Natural killer cell treated with Interleukin-12 subunit alpha and Interleukin-12 subunit beta and Interleukin-15 and Interleukin-18, amount 100 ng/mL, for 72 hours (primary cell): Measurements from ENCODE around the gene DNAJB12. TPM values are rescaled to one million over a fixed set of nuclear protein-coding genes. Genes with fewer than 3 reads are reported as not detected.
"Not testable (repeated sequence)": the region's sequence is repeated elsewhere in the genome, so short reads cannot be mapped to it uniquely, and the experiment has no call there.

Source experiments
- ATAC-seq, 2 donors: fragments of 150-1000 bp; cut with Tn5 transposase in 1 of 2; sonication (Bioruptor Pico), chemical (Tn5 transposase) in 1 of 2; 2 replicates each; pipeline ENCODE4 v1.10.0; 2021
- DNase-seq: peaks from one replicate; pipeline ENCODE4 v3.0.0; 2022; ENCODE audit warnings: low spot score
- H3K27ac Mint-ChIP-seq, 2 donors: 1 replicate in 1 of 2; 2 replicates in 1 of 2; pipeline ENCODE4 v1.8.0; 2022; ENCODE audit warnings: mixed read lengths in 2 of 2, mild to moderate bottlenecking in 1 of 2, moderate library complexity in 1 of 2
- H3K27me3 Mint-ChIP-seq, 2 donors: 1 replicate in 1 of 2; 2 replicates in 1 of 2; pipeline ENCODE4 v1.8.0; 2022; ENCODE audit warnings: mixed read lengths in 2 of 2
- H3K36me3 Mint-ChIP-seq: one replicate; pipeline ENCODE4 v1.8.0; 2022; ENCODE audit warnings: mixed read lengths
- H3K4me1 Mint-ChIP-seq, 2 donors: 1 replicate in 1 of 2; 2 replicates in 1 of 2; pipeline ENCODE4 v1.8.0; 2022; ENCODE audit warnings: low read depth in 2 of 2, mixed read lengths in 2 of 2, mild to moderate bottlenecking in 1 of 2
- H3K4me3 Mint-ChIP-seq: one replicate; pipeline ENCODE4 v1.8.0; 2022; ENCODE audit warnings: mixed read lengths
- H3K9me3 Mint-ChIP-seq: 2 replicates; pipeline ENCODE4 v1.8.0; 2022; ENCODE audit warnings: mixed read lengths
- total RNA-seq, 2 donors: library from RNA; stranded (reverse); gene quantifications; one replicate each; pipeline ENCODE4 v1.2.3, GENCODE V29; 2022

DNAJB12 gene
- total RNA-seq, 2 donors from 2014 or later: 39.5 to 39.7 TPM

GRCh38 chr10:72370201-72370722 is 15.5 kb upstream of the DNAJB12 start:
- DNase-seq: no peak
- H3K4me1 Mint-ChIP-seq: peaks cover 29 to 32% of the 10 kb centered on the region in 2 donors

GRCh38 chr10:72367301-72367960 is 12.7 kb upstream of the DNAJB12 start:
- no peak for DNase-seq
- H3K27ac Mint-ChIP-seq: peak overlapping the region in 1 of 2 donors; percentile 63
- peaks cover 0 to 2% of the 10 kb centered on the region in 2 donors for H3K27me3 Mint-ChIP-seq
- H3K9me3 Mint-ChIP-seq: no peaks in the 10 kb centered on the region
- peaks cover 8% of the 10 kb centered on the region for H3K36me3 Mint-ChIP-seq
- no peak overlapping the region for H3K4me3 Mint-ChIP-seq
- peaks cover 37 to 42% of the 10 kb centered on the region in 2 donors for H3K4me1 Mint-ChIP-seq
- no peak for ATAC-seq

More at GRCh38 chr10:72370201-72370722, 15.5 kb upstream of the DNAJB12 start:
- Mint-ChIP-seq H3K36me3 (peaks cover 8% of the 10 kb centered on the region), H3K27me3 (no peaks in the 10 kb centered on the region), H3K4me3 (peak overlapping the region; percentile 47), H3K27ac (peak overlapping the region; percentile 72 to 80), H3K9me3 (no peaks in the 10 kb centered on the region)
- peak; percentile 89 to 94 for ATAC-seq

DNA sequence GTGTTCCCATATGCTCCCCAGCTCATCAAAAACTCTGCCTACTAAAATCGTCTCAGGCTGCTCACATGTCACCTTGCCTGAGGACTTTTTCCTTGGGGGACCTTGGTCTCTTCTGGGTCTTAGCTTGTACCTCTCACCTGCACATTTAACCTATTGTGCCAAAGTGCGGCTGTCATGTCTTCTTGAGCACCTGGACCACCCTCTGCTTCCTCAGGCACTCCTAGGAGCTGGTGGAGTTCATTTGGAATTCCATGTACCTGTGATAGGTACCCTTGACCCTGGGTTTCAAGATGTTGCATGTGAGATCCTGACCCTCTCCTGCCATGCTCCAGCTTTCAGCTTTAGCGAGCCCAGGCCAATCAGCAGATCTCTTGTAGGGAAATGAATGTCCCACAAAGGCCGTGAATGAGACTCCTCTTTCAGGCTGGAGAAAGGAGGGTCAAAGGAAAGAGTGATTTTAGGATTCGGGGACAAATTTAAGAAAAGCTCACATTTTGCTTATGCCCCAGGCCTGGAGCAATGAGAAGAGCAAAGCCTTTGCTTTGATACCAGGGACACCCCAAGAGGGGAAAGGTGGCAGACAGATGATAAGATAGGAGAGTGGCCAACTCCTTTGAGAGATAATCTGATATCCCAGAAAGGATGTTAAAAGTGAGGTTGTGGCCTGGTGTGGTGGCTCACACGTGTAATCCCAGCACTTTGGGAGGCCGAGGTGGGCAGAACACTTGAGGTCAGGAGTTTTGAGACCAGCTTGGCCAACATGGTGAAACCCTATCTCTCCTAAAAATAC is 10.6 kb upstream of the DNAJB12 start:
- ATAC-seq (no peak), DNase-seq (no peak)
- Mint-ChIP-seq H3K9me3 (no peaks in the 10 kb centered on the region), H3K4me1 (peaks cover 34 to 38% of the 10 kb centered on the region in 2 donors), H3K36me3 (peaks cover 8% of the 10 kb centered on the region), H3K27me3 (peaks cover 0 to 2% of the 10 kb centered on the region in 2 donors), H3K4me3 (no peak overlapping the region), H3K27ac (peak overlapping the region in 1 of 2 donors; percentile 47)

- peak; percentile 92 to 95 for ATAC-seq
- Mint-ChIP-seq H3K9me3 (no peaks in the 10 kb centered on the region), H3K27ac (peak overlapping the region in 1 of 2 donors; percentile 47), H3K4me3 (no peak overlapping the region), H3K27me3 (peaks cover 0 to 2% of the 10 kb centered on the region in 2 donors), H3K36me3 (peaks cover 8% of the 10 kb centered on the region), H3K4me1 (peaks cover 28 to 31% of the 10 kb centered on the region in 2 donors)
- peak; percentile 81 for DNase-seq
These were observed 9.6 kb upstream of the DNAJB12 start for GRCh38 chr10:72364239-72364777.

GRCh38 chr10:72356987-72357386 is 2.3 kb upstream of the DNAJB12 start:
- DNase-seq: no peak

GRCh38 chr10:72356115-72356514 is 1.4 kb upstream of the DNAJB12 start:
- Mint-ChIP-seq H3K4me3 (no peak overlapping the region), H3K36me3 (peaks cover 11% of the 10 kb centered on the region), H3K4me1 (peaks cover 26 to 33% of the 10 kb centered on the region in 2 donors), H3K9me3 (peaks cover 3% of the 10 kb centered on the region), H3K27me3 (no peaks in the 10 kb centered on the region), H3K27ac (no peak overlapping the region)
- DNase-seq (no peak), ATAC-seq (no peak)

More at GRCh38 chr10:72356987-72357386, 2.3 kb upstream of the DNAJB12 start:
- H3K27me3 Mint-ChIP-seq: no peaks in the 10 kb centered on the region
- no peak overlapping the region for H3K27ac Mint-ChIP-seq
- H3K9me3 Mint-ChIP-seq: peaks cover 3% of the 10 kb centered on the region
- no peak overlapping the region for H3K4me3 Mint-ChIP-seq
- H3K4me1 Mint-ChIP-seq: peaks cover 17 to 25% of the 10 kb centered on the region in 2 donors
- peaks cover 8% of the 10 kb centered on the region for H3K36me3 Mint-ChIP-seq
- no peak for ATAC-seq

DNA sequence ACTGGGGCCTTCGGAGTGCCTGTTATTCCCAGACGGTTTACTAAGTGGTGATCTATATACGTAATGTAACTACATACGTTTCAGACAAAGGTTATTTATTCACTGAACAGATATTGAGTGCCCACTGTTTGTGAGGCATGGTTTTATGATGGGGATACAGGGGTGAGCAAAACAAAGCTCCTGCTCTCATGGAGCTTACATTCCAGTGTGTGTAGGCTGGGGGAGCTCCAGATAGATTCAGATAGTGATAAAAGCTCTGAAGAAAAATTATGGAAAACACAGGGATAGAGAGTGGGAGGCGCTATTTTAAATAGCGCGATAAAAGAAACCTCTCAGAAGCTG is 466 bp upstream of the DNAJB12 start:
- Mint-ChIP-seq H3K4me3 (peak overlapping the region; percentile 91), H3K4me1 (peaks cover 30 to 39% of the 10 kb centered on the region in 2 donors), H3K9me3 (peaks cover 3% of the 10 kb centered on the region), H3K27me3 (no peaks in the 10 kb centered on the region), H3K27ac (peak overlapping the region; percentile 88 to 95), H3K36me3 (peaks cover 11% of the 10 kb centered on the region)
- DNase-seq (no peak), ATAC-seq (no peak)

DNA sequence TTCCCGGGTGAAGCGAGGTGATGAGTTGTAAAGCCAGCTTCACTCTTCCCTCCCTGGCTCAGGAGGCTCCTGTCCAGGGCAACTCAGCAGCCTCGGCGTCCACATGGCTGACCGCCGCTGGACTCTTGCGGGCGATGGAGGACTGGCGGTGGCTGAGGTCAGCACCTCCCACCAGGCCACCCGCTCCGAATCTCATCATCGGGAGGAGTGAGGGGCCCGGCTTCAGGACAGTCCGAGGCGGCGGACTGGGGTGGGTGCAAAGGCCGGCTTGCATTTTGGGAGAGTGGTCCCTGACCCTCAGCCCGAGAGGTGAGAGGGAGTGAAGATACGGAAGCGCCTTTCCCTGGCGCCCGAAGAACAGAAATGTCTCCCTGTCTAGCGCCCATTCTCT is 759 bp downstream of the DNAJB12 start:
- DNase-seq (no peak), ATAC-seq (peak in 1 of 2 donors; percentile 10)
- H3K4me3 Mint-ChIP-seq: peak overlapping the region; percentile 91
- H3K9me3 Mint-ChIP-seq: peaks cover 3% of the 10 kb centered on the region
- H3K27ac Mint-ChIP-seq: peak overlapping the region; percentile 88 to 95
- H3K36me3 Mint-ChIP-seq: peaks cover 11% of the 10 kb centered on the region
- peaks cover 36 to 39% of the 10 kb centered on the region in 2 donors for H3K4me1 Mint-ChIP-seq
- no peaks in the 10 kb centered on the region for H3K27me3 Mint-ChIP-seq

- H3K36me3 Mint-ChIP-seq: peaks cover 11% of the 10 kb centered on the region
- H3K27ac Mint-ChIP-seq: peak overlapping the region; percentile 88 to 95
- DNase-seq: no peak
- peaks cover 38 to 39% of the 10 kb centered on the region in 2 donors for H3K4me1 Mint-ChIP-seq
- H3K27me3 Mint-ChIP-seq: no peaks in the 10 kb centered on the region
- ATAC-seq: no peak
- peaks cover 3% of the 10 kb centered on the region for H3K9me3 Mint-ChIP-seq
- H3K4me3 Mint-ChIP-seq: peak overlapping the region; percentile 91
These were observed 1.4 kb downstream of the DNAJB12 start for GRCh38 chr10:72353028-72353964.

DNA sequence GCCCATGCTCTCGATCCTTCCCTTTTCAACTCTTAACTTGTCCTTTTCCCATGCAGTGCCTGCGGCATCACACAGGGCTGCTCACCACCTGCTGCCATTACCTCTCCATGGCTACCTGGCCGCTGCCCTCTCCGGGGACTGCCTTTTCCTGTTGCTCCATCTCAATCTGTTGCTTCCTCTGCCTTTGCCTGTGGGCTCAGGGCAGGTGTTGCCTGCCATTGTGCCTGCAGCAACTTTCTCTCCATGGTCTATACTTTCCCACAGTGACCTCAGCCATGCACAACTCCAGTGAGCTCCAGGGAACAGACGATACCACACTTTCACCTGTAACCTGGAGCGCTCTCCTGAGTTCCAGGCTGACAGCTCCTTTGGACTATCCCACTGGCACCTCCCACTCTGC is 3.2 kb downstream of the DNAJB12 start:
- no peak overlapping the region for H3K4me3 Mint-ChIP-seq
- peaks cover 11% of the 10 kb centered on the region for H3K36me3 Mint-ChIP-seq
- ATAC-seq (no peak), DNase-seq (no peak)
- peak overlapping the region; percentile 3 to 26 for H3K27ac Mint-ChIP-seq
- peaks cover 3% of the 10 kb centered on the region for H3K9me3 Mint-ChIP-seq
- no peaks in the 10 kb centered on the region for H3K27me3 Mint-ChIP-seq
- H3K4me1 Mint-ChIP-seq: peaks cover 38 to 39% of the 10 kb centered on the region in 2 donors

DNA sequence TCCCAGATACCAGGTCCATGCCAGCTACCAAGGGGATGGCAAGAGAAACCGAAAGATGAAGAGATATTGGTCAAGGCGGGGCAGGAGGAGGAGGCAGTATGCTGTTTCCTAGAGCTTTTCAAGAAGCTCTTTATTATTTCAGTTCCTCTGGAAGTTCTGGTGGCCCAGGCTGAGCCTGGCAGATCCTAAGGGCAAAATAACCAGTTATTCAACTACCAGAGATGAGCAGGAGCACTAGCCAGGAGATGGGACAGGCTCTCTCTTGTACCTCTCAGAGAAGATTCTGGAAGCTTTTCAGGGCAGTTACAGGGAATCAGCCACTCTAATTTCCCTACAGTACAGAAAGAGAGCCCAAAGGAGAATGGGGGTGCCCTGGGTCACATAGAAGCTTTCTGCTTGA is 5.3 kb downstream of the DNAJB12 start:
- peak overlapping the region in 1 of 2 donors; percentile 61 for H3K27ac Mint-ChIP-seq
- no peak overlapping the region for H3K4me3 Mint-ChIP-seq
- H3K36me3 Mint-ChIP-seq: peaks cover 11% of the 10 kb centered on the region
- no peaks in the 10 kb centered on the region for H3K27me3 Mint-ChIP-seq
- no peak for DNase-seq
- no peak for ATAC-seq
- H3K4me1 Mint-ChIP-seq: peaks cover 30 to 35% of the 10 kb centered on the region in 2 donors
- H3K9me3 Mint-ChIP-seq: no peaks in the 10 kb centered on the region

- H3K4me1 Mint-ChIP-seq: peaks cover 26 to 39% of the 10 kb centered on the region in 2 donors
- peak overlapping the region in 1 of 2 donors; percentile 61 for H3K27ac Mint-ChIP-seq
- peaks cover 11% of the 10 kb centered on the region for H3K36me3 Mint-ChIP-seq
- ATAC-seq (peak in 1 of 2 donors; percentile 29), DNase-seq (no peak)
- no peaks in the 10 kb centered on the region for H3K9me3 Mint-ChIP-seq
- H3K4me3 Mint-ChIP-seq: no peak overlapping the region
- H3K27me3 Mint-ChIP-seq: no peaks in the 10 kb centered on the region
These were observed 6.4 kb downstream of the DNAJB12 start for GRCh38 chr10:72348282-72348681.

DNA sequence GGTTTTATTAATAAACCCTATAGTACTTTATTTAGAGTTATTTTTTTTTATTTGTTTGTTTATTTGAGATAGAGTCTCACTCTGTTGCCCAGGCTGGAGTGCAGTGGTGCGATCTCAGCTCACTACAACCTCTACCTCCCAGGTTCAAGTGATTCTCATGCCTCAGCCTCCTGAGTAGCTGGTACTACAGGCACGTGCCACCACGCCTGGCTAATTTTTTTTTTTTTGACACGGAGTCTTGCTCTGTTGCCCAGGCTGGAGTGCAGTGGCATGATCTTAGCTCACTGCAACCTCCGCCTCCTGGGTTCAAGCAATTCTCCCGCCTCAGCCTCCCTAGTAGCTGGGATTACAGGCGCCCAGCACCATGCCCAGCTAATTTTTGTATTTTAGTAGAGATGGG is 8.6 kb downstream of the DNAJB12 start:
- not testable (repeated sequence) for H3K27me3 Mint-ChIP-seq, H3K9me3 Mint-ChIP-seq, H3K36me3 Mint-ChIP-seq, H3K27ac Mint-ChIP-seq, DNase-seq, H3K4me3 Mint-ChIP-seq, ATAC-seq
- H3K4me1 Mint-ChIP-seq: peaks cover 7 to 30% of the 10 kb centered on the region in 2 donors
